K562 (cell line): Measurements from ENCODE around the gene KCNK18. TPM values are rescaled to one million over a fixed set of nuclear protein-coding genes. Genes with fewer than 3 reads are reported as not detected.

Experiments
- CBFA2T3 ChIP-seq: fragments of 450-650 bp; IDR thresholded peaks from 2 replicates; pipeline ENCODE4 v1.6.1; 2017
- CC2D1A ChIP-seq: fragments of 450-650 bp; IDR thresholded peaks from 2 replicates; pipeline ENCODE4 v1.6.1; 2017; ENCODE audit warnings: mild to moderate bottlenecking
- ELF1 ChIP-seq: fragments of 200-800 bp; sonication (Bioruptor generic); IDR thresholded peaks from 2 replicates; pipeline ENCODE4 v1.6.1; 2016; ENCODE audit warnings: missing genetic modification characterization, missing compliant biosample characterization
- GATAD2A ChIP-seq: fragments of 450-650 bp; IDR thresholded peaks from 2 replicates; pipeline ENCODE4 v1.6.1; 2017
- MAZ ChIP-seq, 2 experiments: fragments of 450-650 bp in 1 of 2; sonication (generic) in 1 of 2; formaldehyde crosslinking; IDR thresholded peaks in 1 of 2; conservative IDR thresholded peaks in 1 of 2; 2 replicates each; pipeline versions ENCODE4 v1.4.0 to v1.5.0; 2020; ENCODE audit warnings: mild to moderate bottlenecking in 1 of 2, missing genetic modification reagents in 1 of 2
- ZBTB17 ChIP-seq: fragments of 450-650 bp; formaldehyde crosslinking; IDR thresholded peaks from 2 replicates; pipeline ENCODE4 v1.4.0; 2020; ENCODE audit warnings: mild to moderate bottlenecking
- ZFPM2 ChIP-seq: fragments of 250-450 bp; sonication (Bioruptor Pico); IDR thresholded peaks from 2 replicates; pipeline ENCODE4 v1.5.1; 2022; ENCODE audit warnings: mild to moderate bottlenecking
- ZNF121 ChIP-seq: sonication (generic); formaldehyde crosslinking; conservative IDR thresholded peaks from 2 replicates; pipeline ENCODE4 v1.8.0; 2022; ENCODE audit warnings: missing genetic modification reagents
- ZNF586 ChIP-seq: fragments of 450-650 bp; formaldehyde crosslinking; conservative IDR thresholded peaks from 2 replicates; pipeline ENCODE4 v1.4.0; 2020; ENCODE audit warnings: mild to moderate bottlenecking, moderate library complexity
- polyA plus RNA-seq, 8 experiments: library from polyadenylated mRNA; depleted of rRNA in 4 of 8; stranded (reverse) in 5 of 8; unstranded in 3 of 8; fragments of >200 nt; fragmentation: Nextera tagmentation in 2 of 8; fragmentation: Illumina TruSeq in 1 of 8; extraction: Ambion mirVana in 2 of 8; extraction: Trizol in 1 of 8; gene quantifications; 2 replicates each; pipeline versions ENCODE4 v1.2.1 to v1.2.3, GENCODE V29; 2011 to 2014; ENCODE audit warnings: inconsistent platforms in 1 of 8, missing spikeins in 1 of 8
- total RNA-seq, 7 experiments: library from RNA; depleted of rRNA in 6 of 7; stranded (reverse); fragments of >200 nt in 6 of 7; fragmentation: Illumina TruSeq in 2 of 7; extraction: Trizol in 2 of 7; gene quantifications; 2 replicates each; pipeline versions ENCODE4 v1.2.1 to v1.2.3, GENCODE V29; 2011 to 2021; ENCODE audit warnings: low replicate concordance in 1 of 7
- TF ChIP-seq, protein P1 (sequence below): fragments of 450-650 bp; IDR thresholded peaks from 2 replicates; pipeline ENCODE4 v1.6.1; 2014; ENCODE audit warnings: low read depth, mild to moderate bottlenecking, moderate library complexity, borderline replicate concordance
- TF ChIP-seq, protein P2 (sequence below): fragments of 250-450 bp; sonication (Bioruptor Pico); IDR thresholded peaks from 2 replicates; pipeline ENCODE4 v1.4.0; 2020; ENCODE audit warnings: mild to moderate bottlenecking, moderate library complexity
- TF ChIP-seq, protein P3 (sequence below): sonication (generic); formaldehyde crosslinking; IDR thresholded peaks from 2 replicates; pipeline ENCODE4 v1.9.0; 2022; ENCODE audit warnings: mild to moderate bottlenecking, missing genetic modification reagents

Gene KCNK18
- total and polyA plus RNA-seq, 9 of the 15 experiments (the other 6 are each of a cell fraction or from before 2014, with no cell fraction given), result not detected

DNA sequence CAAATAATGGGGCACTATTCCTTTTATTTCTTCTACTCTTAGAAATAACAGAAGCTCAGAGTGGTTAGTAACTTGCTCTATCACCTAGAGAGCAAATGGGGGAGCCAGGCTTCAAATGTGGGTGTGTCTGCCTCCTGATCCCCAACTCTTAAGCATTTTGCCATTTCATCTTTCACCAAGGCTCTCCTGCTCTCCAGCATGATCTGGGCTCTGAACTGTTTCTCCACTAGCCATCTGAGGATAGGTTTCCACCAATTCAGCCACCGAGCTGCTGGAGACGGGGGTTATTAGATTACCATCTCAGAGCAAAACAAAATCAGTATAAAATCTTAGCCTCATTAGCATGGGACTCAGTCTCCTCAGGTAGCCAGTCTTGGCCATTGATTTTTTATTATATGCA, 39.0 kb upstream of the KCNK18 start (continued):
- TF ChIP-seq, protein P1, sequence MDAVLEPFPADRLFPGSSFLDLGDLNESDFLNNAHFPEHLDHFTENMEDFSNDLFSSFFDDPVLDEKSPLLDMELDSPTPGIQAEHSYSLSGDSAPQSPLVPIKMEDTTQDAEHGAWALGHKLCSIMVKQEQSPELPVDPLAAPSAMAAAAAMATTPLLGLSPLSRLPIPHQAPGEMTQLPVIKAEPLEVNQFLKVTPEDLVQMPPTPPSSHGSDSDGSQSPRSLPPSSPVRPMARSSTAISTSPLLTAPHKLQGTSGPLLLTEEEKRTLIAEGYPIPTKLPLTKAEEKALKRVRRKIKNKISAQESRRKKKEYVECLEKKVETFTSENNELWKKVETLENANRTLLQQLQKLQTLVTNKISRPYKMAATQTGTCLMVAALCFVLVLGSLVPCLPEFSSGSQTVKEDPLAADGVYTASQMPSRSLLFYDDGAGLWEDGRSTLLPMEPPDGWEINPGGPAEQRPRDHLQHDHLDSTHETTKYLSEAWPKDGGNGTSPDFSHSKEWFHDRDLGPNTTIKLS, result no peak
- TF ChIP-seq ZNF586 (CRISPR knock-in tag) (no peak), MAZ (CRISPR knock-in tag; conservative IDR thresholded peaks at IDR 0.05 in 1 of 2, IDR thresholded peaks at IDR 0.05 in 1 of 2) (no peak), GATAD2A (no peak), CBFA2T3 (no peak), ELF1 (tag) (no peak), CC2D1A (no peak), ZFPM2 (CRISPR knock-in tag) (no peak), ZBTB17 (CRISPR knock-in tag) (no peak), ZNF121 (CRISPR knock-in tag) (no peak)
- TF ChIP-seq, protein P2, sequence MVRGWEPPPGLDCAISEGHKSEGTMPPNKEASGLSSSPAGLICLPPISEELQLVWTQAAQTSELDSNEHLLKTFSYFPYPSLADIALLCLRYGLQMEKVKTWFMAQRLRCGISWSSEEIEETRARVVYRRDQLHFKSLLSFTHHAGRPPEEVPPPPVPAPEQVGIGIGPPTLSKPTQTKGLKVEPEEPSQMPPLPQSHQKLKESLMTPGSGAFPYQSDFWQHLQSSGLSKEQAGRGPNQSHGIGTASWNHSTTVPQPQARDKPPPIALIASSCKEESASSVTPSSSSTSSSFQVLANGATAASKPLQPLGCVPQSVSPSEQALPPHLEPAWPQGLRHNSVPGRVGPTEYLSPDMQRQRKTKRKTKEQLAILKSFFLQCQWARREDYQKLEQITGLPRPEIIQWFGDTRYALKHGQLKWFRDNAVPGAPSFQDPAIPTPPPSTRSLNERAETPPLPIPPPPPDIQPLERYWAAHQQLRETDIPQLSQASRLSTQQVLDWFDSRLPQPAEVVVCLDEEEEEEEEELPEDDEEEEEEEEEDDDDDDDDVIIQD (CRISPR knock-in tag), result no peak
- TF ChIP-seq, protein P3, sequence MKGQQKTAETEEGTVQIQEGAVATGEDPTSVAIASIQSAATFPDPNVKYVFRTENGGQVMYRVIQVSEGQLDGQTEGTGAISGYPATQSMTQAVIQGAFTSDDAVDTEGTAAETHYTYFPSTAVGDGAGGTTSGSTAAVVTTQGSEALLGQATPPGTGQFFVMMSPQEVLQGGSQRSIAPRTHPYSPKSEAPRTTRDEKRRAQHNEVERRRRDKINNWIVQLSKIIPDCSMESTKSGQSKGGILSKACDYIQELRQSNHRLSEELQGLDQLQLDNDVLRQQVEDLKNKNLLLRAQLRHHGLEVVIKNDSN (CRISPR knock-in tag), result no peak
